K562 (cell line): Measurements from ENCODE around the gene TCIRG1. TPM values are rescaled to one million over a fixed set of nuclear protein-coding genes. Genes with fewer than 3 reads are reported as not detected.
A peak's percentile ranks its signal among the peaks of the same experiment; 100 is the strongest.

Source experiments
- CBFA2T3 ChIP-seq: fragments of 450-650 bp; IDR thresholded peaks from 2 replicates; pipeline ENCODE4 v1.6.1; 2017
- DPF2 ChIP-seq: fragments of 450-650 bp; IDR thresholded peaks from 2 replicates; pipeline ENCODE4 v1.6.1; 2016
- HLTF ChIP-seq: fragments of 450-650 bp; IDR thresholded peaks from 2 replicates; pipeline ENCODE4 v1.6.1; 2016
- KAT7 ChIP-seq: sonication (generic); formaldehyde crosslinking; IDR thresholded peaks from 2 replicates; pipeline ENCODE4 v1.8.0; 2022; ENCODE audit warnings: missing genetic modification reagents, mild to moderate bottlenecking, borderline replicate concordance
- KLF1 ChIP-seq: fragments of 450-650 bp; IDR thresholded peaks from 2 replicates; pipeline ENCODE4 v1.6.1; 2016; ENCODE audit warnings: missing genetic modification characterization, missing compliant biosample characterization
- MTF1 ChIP-seq: fragments of 250-450 bp; sonication (Bioruptor Pico); IDR thresholded peaks from 2 replicates; pipeline ENCODE4 v1.9.0; 2021; ENCODE audit warnings: moderate library complexity, mild to moderate bottlenecking, inconsistent platforms, borderline replicate concordance
- NCOA6 ChIP-seq: fragments of 450-650 bp; IDR thresholded peaks from 2 replicates; pipeline ENCODE4 v1.6.1; 2017; ENCODE audit warnings: mild to moderate bottlenecking
- PCBP1 ChIP-seq: fragments of 200-400 bp; formaldehyde crosslinking; IDR thresholded peaks from 2 replicates; pipeline ENCODE4 v1.6.1; 2018; ENCODE audit warnings: mild to moderate bottlenecking, low read depth, low read length; ENCODE audit not compliant: poor library complexity, severe bottlenecking
- RBM22 ChIP-seq: fragments of 200-400 bp; formaldehyde crosslinking; IDR thresholded peaks from 2 replicates; pipeline ENCODE4 v1.6.1; 2018; ENCODE audit warnings: low read length, low read depth; ENCODE audit not compliant: poor library complexity, severe bottlenecking
- STAT5B ChIP-seq: fragments of 250-450 bp; sonication (Bioruptor Pico); IDR thresholded peaks from 2 replicates; pipeline ENCODE4 v1.8.0; 2021; ENCODE audit warnings: mild to moderate bottlenecking, inconsistent platforms
- TBP ChIP-seq: optimal IDR thresholded peaks from 2 replicates; pipeline ENCODE3; 2011; ENCODE audit warnings: low read depth, low read length, improper control_type of control experiment
- U2AF2 ChIP-seq: fragments of 200-400 bp; formaldehyde crosslinking; optimal IDR thresholded peaks from 2 replicates; pipeline ENCODE3; 2017; ENCODE audit warnings: low read depth, mild to moderate bottlenecking, low read length
- WHSC1 ChIP-seq: IDR thresholded peaks from one replicate; pipeline ENCODE4 v1.6.1; 2012; ENCODE audit warnings: low read length, control low read depth, inconsistent platforms
- ZBTB1 ChIP-seq: sonication (generic); formaldehyde crosslinking; IDR thresholded peaks from 2 replicates; pipeline ENCODE4 v1.8.1; 2023; ENCODE audit warnings: missing genetic modification reagents, low read depth, mild to moderate bottlenecking, borderline replicate concordance
- ZBTB17 ChIP-seq: fragments of 450-650 bp; formaldehyde crosslinking; IDR thresholded peaks from 2 replicates; pipeline ENCODE4 v1.4.0; 2020; ENCODE audit warnings: mild to moderate bottlenecking
- ZNF184 ChIP-seq: sonication (generic); formaldehyde crosslinking; IDR thresholded peaks from 2 replicates; pipeline ENCODE4 v1.5.0; 2020; ENCODE audit warnings: missing genetic modification reagents
- ZNF274 ChIP-seq: IDR thresholded peaks from 2 replicates; pipeline ENCODE4 v1.6.1; 2011; ENCODE audit warnings: low read depth, mild to moderate bottlenecking, low read length, moderate library complexity, borderline replicate concordance
- ZNF3 ChIP-seq: fragments of 250-450 bp; sonication (Bioruptor Pico); IDR thresholded peaks from 2 replicates; pipeline ENCODE4 v1.5.0; 2021; ENCODE audit warnings: mild to moderate bottlenecking, moderate library complexity
- ZNF586 ChIP-seq: fragments of 450-650 bp; formaldehyde crosslinking; conservative IDR thresholded peaks from 2 replicates; pipeline ENCODE4 v1.4.0; 2020; ENCODE audit warnings: mild to moderate bottlenecking, moderate library complexity
- ZNF644 ChIP-seq: fragments of 200-800 bp; sonication (Bioruptor generic); IDR thresholded peaks from 2 replicates; pipeline ENCODE4 v1.6.1; 2016; ENCODE audit warnings: low read depth, missing genetic modification characterization, missing compliant biosample characterization
- ZSCAN29 ChIP-seq: fragments of 450-650 bp; IDR thresholded peaks from 2 replicates; pipeline ENCODE4 v1.6.1; 2017
- polyA plus RNA-seq, 8 experiments: library from polyadenylated mRNA; depleted of rRNA in 4 of 8; stranded (reverse) in 5 of 8; unstranded in 3 of 8; fragments of >200 nt; fragmentation: Nextera tagmentation in 2 of 8; fragmentation: Illumina TruSeq in 1 of 8; extraction: Ambion mirVana in 2 of 8; extraction: Trizol in 1 of 8; gene quantifications; 2 replicates each; pipeline versions ENCODE4 v1.2.1 to v1.2.3, GENCODE V29; 2011 to 2014; ENCODE audit warnings: inconsistent platforms in 1 of 8, missing spikeins in 1 of 8
- total RNA-seq, 7 experiments: library from RNA; depleted of rRNA in 6 of 7; stranded (reverse); fragments of >200 nt in 6 of 7; fragmentation: Illumina TruSeq in 2 of 7; extraction: Trizol in 2 of 7; gene quantifications; 2 replicates each; pipeline versions ENCODE4 v1.2.1 to v1.2.3, GENCODE V29; 2011 to 2021; ENCODE audit warnings: low replicate concordance in 1 of 7
- TF ChIP-seq, protein P1 (sequence below): fragments of 450-650 bp; formaldehyde crosslinking; IDR thresholded peaks from 2 replicates; pipeline ENCODE4 v1.4.0; 2022; ENCODE audit warnings: missing genetic modification characterization
- TF ChIP-seq, protein P2 (sequence below): sonication (generic); formaldehyde crosslinking; IDR thresholded peaks from 2 replicates; pipeline ENCODE4 v1.8.0; 2023; ENCODE audit warnings: mild to moderate bottlenecking, missing genetic modification reagents
- TF ChIP-seq, protein P3 (sequence below): fragments of 450-650 bp; conservative IDR thresholded peaks from 2 replicates; pipeline ENCODE4 v1.6.1; 2016; ENCODE audit warnings: missing genetic modification characterization, low read depth, mild to moderate bottlenecking, control low read depth, missing compliant biosample characterization

The TCIRG1 gene
- total and polyA plus RNA-seq, 9 of the 15 experiments (the other 6 are each of a cell fraction or from before 2014, with no cell fraction given), result 0.49 to 143 (median 24.4) TPM

DNA sequence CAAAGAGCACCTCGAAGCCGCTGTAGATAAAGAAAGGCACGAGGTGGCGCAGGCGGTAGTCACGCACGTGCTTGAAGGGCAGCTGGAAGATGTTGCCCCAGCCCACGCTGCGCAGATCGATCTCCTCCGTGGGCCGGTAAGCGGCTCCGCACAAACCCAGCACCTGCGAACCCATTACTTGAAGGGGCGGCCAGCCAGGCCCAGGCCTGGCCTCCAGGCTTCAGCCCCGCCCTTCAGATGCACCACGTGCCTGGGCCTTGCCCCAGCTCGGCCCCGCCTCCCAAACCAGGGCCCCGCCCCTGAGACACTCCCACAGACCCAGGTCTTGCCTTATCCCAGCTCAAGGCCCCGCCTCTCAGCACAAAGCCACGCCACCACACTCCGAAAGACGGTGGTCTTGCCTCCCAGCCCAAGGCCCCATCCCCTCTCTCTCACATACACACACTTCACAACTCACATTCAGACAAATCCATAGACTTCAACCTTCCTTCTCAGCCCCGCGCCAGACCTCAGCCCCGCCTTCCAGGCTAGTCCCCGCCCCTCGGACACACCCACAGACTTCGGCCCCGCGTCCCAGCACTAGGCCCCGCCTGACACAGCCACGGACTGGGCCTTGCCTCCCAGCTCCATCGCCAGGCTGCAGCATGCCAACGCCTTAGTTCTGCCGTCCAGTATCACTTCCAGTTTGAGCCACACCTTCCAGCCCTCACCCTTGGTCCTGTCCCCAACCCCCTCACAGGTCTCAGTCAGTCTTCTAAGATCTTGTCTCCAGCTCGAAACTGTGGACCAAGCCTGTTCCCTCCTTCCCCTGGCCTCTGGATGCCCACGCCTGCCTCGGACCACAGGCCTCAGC, 42.0 kb upstream of the TCIRG1 start (continued):
- TF ChIP-seq ZNF274 (no peak), ZNF184 (CRISPR knock-in tag) (no peak), STAT5B (CRISPR knock-in tag) (no peak), NCOA6 (no peak), PCBP1 (no peak), CBFA2T3 (no peak), KLF1 (tag) (no peak), ZBTB1 (CRISPR knock-in tag) (no peak), DPF2 (no peak), U2AF2 (no peak), ZBTB17 (no peak), TBP (peak; percentile 54), KAT7 (CRISPR knock-in tag) (no peak), MTF1 (CRISPR knock-in tag) (no peak), ZNF3 (no peak), ZSCAN29 (no peak), ZNF644 (no peak), WHSC1 (no peak), RBM22 (no peak), ZNF586 (CRISPR knock-in tag) (no peak), HLTF (no peak; the same call in 1 of the 2 replicates)
- TF ChIP-seq, protein P1, sequence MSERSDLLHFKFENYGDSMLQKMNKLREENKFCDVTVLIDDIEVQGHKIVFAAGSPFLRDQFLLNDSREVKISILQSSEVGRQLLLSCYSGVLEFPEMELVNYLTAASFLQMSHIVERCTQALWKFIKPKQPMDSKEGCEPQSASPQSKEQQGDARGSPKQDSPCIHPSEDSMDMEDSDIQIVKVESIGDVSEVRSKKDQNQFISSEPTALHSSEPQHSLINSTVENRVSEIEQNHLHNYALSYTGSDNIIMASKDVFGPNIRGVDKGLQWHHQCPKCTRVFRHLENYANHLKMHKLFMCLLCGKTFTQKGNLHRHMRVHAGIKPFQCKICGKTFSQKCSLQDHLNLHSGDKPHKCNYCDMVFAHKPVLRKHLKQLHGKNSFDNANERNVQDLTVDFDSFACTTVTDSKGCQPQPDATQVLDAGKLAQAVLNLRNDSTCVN (CRISPR knock-in tag), result no peak
- TF ChIP-seq, protein P2, sequence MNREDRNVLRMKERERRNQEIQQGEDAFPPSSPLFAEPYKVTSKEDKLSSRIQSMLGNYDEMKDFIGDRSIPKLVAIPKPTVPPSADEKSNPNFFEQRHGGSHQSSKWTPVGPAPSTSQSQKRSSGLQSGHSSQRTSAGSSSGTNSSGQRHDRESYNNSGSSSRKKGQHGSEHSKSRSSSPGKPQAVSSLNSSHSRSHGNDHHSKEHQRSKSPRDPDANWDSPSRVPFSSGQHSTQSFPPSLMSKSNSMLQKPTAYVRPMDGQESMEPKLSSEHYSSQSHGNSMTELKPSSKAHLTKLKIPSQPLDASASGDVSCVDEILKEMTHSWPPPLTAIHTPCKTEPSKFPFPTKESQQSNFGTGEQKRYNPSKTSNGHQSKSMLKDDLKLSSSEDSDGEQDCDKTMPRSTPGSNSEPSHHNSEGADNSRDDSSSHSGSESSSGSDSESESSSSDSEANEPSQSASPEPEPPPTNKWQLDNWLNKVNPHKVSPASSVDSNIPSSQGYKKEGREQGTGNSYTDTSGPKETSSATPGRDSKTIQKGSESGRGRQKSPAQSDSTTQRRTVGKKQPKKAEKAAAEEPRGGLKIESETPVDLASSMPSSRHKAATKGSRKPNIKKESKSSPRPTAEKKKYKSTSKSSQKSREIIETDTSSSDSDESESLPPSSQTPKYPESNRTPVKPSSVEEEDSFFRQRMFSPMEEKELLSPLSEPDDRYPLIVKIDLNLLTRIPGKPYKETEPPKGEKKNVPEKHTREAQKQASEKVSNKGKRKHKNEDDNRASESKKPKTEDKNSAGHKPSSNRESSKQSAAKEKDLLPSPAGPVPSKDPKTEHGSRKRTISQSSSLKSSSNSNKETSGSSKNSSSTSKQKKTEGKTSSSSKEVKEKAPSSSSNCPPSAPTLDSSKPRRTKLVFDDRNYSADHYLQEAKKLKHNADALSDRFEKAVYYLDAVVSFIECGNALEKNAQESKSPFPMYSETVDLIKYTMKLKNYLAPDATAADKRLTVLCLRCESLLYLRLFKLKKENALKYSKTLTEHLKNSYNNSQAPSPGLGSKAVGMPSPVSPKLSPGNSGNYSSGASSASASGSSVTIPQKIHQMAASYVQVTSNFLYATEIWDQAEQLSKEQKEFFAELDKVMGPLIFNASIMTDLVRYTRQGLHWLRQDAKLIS (CRISPR knock-in tag), result no peak
- TF ChIP-seq, protein P3, sequence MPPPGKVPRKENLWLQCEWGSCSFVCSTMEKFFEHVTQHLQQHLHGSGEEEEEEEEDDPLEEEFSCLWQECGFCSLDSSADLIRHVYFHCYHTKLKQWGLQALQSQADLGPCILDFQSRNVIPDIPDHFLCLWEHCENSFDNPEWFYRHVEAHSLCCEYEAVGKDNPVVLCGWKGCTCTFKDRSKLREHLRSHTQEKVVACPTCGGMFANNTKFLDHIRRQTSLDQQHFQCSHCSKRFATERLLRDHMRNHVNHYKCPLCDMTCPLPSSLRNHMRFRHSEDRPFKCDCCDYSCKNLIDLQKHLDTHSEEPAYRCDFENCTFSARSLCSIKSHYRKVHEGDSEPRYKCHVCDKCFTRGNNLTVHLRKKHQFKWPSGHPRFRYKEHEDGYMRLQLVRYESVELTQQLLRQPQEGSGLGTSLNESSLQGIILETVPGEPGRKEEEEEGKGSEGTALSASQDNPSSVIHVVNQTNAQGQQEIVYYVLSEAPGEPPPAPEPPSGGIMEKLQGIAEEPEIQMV (tag), result no peak
